Measurements from ENCODE around the gene OR10P1. TPM values are rescaled to one million over a fixed set of nuclear protein-coding genes. Genes with fewer than 3 reads are reported as not detected.

Gene OR10P1
- total RNA-seq, 1 donor = not detected

DNA sequence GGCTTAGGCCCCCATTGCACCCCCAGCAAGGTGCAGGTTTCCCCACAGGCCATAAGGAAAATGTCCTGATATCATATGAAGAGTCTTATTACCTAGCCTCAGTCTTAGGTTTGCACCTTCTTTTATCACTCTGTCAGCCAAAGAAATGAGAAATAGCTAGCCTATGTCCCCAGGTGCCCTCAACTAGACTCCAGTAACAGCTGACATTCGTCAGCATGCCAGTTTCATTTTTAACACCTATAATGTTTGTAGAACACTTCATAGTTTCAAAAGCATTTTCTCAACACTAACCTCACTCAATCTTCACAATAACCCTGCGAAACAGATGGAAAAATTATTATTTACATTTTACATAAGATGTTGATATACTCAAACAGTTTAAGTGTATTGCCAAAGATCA lies 24.0 kb upstream of the OR10P1 start:
- H3K36me3 ChIP-seq (ENCODE audit: insufficient read depth, low read length) = no peaks in the 10 kb centered on the region
- H3K27ac ChIP-seq (ENCODE audit: low read depth, low read length) = no peak overlapping the region
- no peak for DNase-seq (ENCODE audit: insufficient read length, low spot score, missing footprints)
- no peaks in the 10 kb centered on the region for H3K27me3 ChIP-seq (ENCODE audit: insufficient read depth, low read length)
- H3K4me1 ChIP-seq (ENCODE audit: insufficient read depth, low read length) = no peaks in the 10 kb centered on the region
- no peaks in the 10 kb centered on the region for H4K20me1 ChIP-seq (ENCODE audit: insufficient read depth, low read length)
- H3K4me3 ChIP-seq (ENCODE audit: insufficient read depth, low read length) = no peak overlapping the region
- H3K9me3 ChIP-seq (ENCODE audit: low read depth, low read length) = no peaks in the 10 kb centered on the region
- TF ChIP-seq, protein P1, sequence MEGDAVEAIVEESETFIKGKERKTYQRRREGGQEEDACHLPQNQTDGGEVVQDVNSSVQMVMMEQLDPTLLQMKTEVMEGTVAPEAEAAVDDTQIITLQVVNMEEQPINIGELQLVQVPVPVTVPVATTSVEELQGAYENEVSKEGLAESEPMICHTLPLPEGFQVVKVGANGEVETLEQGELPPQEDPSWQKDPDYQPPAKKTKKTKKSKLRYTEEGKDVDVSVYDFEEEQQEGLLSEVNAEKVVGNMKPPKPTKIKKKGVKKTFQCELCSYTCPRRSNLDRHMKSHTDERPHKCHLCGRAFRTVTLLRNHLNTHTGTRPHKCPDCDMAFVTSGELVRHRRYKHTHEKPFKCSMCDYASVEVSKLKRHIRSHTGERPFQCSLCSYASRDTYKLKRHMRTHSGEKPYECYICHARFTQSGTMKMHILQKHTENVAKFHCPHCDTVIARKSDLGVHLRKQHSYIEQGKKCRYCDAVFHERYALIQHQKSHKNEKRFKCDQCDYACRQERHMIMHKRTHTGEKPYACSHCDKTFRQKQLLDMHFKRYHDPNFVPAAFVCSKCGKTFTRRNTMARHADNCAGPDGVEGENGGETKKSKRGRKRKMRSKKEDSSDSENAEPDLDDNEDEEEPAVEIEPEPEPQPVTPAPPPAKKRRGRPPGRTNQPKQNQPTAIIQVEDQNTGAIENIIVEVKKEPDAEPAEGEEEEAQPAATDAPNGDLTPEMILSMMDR (IDR thresholded peaks at IDR 0.05; ENCODE audit: extremely low read depth, low read depth, low read length) = no peak
- H3K4me2 ChIP-seq (ENCODE audit: insufficient read depth, low read length) = no peak overlapping the region
- H3K79me2 ChIP-seq (ENCODE audit: insufficient read depth, low read length) = no peaks in the 10 kb centered on the region
- no peak overlapping the region for H2AFZ ChIP-seq (ENCODE audit: low read length)

DNA sequence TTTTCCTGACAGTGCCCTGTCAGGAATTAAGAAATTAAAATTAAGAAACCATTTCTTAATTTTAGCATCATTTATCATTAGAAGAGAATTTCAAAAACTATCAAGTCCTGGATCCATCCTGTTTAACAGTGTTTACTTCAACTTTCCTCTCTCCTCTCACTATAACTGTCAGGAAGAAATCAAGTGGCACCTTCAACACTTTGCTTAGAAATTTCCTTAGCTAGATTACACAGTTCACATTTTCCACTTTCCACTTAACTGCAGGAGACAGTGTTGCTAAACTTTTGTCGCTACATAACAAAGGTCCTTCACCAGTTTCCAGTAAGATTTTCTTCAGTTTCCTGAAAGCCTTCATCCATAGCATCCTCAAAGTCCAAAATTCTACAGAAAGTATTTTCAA lies 21.9 kb upstream of the OR10P1 start:
- TF ChIP-seq, protein P1 (IDR thresholded peaks at IDR 0.05; ENCODE audit: extremely low read depth, low read depth, low read length) = no peak

DNA sequence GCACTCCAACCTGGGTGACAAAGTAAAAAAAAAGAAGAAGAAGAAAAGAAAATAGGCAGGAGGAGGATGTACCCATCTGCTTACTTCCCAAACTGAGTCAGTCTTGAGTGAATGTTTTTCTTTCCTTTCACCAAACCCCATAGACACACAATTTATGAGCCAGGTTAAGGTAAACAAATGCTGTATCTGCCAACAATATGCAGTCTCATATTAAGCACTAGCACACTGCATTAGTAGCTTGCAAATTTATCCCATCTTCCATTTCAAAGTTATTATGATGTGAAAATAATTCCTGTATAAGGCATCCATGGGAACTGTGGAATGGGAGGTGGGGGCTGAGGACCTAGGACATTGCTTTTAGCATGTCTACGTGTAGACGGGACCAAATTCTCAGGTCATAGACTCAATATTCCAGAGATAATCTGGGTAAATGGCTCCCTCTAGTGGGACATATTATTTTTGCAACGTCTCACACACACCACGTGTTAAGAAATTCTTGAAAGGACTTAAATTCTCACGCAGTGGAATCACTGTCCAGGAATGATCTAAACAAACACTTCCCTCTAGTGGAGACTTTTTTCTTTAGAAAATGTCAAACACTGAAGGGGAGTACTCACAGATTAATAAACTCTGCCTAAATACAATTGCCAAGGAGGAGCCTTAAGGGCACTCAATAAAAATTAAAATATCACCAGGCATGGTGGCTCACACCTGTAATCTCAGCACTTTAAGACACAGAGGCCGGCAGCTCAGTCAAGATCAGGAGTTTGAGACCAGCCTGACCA lies 17.1 kb upstream of the OR10P1 start:
- Histone ChIP-seq H3K79me2 (ENCODE audit: insufficient read depth, low read length) (no peaks in the 10 kb centered on the region), H4K20me1 (ENCODE audit: insufficient read depth, low read length) (no peaks in the 10 kb centered on the region), H3K27ac (ENCODE audit: low read depth, low read length) (no peak overlapping the region), H3K4me1 (ENCODE audit: insufficient read depth, low read length) (no peaks in the 10 kb centered on the region), H3K36me3 (ENCODE audit: insufficient read depth, low read length) (no peaks in the 10 kb centered on the region), H3K4me3 (ENCODE audit: insufficient read depth, low read length) (no peak overlapping the region), H2AFZ (ENCODE audit: low read length) (no peak overlapping the region), H3K9me3 (ENCODE audit: low read depth, low read length) (no peaks in the 10 kb centered on the region), H3K27me3 (ENCODE audit: insufficient read depth, low read length) (peaks cover 11% of the 10 kb centered on the region), H3K4me2 (ENCODE audit: insufficient read depth, low read length) (no peak overlapping the region)
- peak; percentile 93 for DNase-seq (ENCODE audit: insufficient read length, low spot score, missing footprints)
- TF ChIP-seq, protein P1 (IDR thresholded peaks at IDR 0.05; ENCODE audit: extremely low read depth, low read depth, low read length) = peak; percentile 91

More for the DNA sequence above, 21.9 kb upstream of the OR10P1 start:
- Histone ChIP-seq H4K20me1 (ENCODE audit: insufficient read depth, low read length) (no peaks in the 10 kb centered on the region), H2AFZ (ENCODE audit: low read length) (no peak overlapping the region), H3K4me1 (ENCODE audit: insufficient read depth, low read length) (no peaks in the 10 kb centered on the region), H3K4me3 (ENCODE audit: insufficient read depth, low read length) (no peak overlapping the region), H3K36me3 (ENCODE audit: insufficient read depth, low read length) (no peaks in the 10 kb centered on the region), H3K4me2 (ENCODE audit: insufficient read depth, low read length) (no peak overlapping the region), H3K79me2 (ENCODE audit: insufficient read depth, low read length) (no peaks in the 10 kb centered on the region), H3K27ac (ENCODE audit: low read depth, low read length) (no peak overlapping the region), H3K9me3 (ENCODE audit: low read depth, low read length) (no peaks in the 10 kb centered on the region), H3K27me3 (ENCODE audit: insufficient read depth, low read length) (no peaks in the 10 kb centered on the region)
- DNase-seq (ENCODE audit: insufficient read length, low spot score, missing footprints) = no peak

DNA sequence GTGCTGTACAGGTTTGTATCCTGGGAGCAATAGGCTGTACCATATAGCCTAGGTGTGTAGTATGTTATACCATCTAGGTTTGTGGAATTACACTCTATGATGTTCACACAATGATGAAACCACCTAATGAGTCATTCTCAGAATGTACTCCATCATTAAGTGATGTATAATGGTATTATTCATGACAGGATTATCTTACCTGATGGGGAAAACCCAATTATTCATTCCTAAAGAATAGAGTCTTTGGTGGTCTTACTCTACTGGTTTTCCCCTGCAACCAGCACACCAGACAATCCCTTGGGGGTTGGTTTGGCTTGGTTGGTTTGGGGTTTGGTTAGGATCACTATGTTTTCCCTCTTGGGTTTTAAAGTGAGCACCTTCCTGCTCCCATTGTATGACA lies 12.6 kb upstream of the OR10P1 start:
- Histone ChIP-seq H3K27ac (ENCODE audit: low read depth, low read length) (no peak overlapping the region), H2AFZ (ENCODE audit: low read length) (no peak overlapping the region), H4K20me1 (ENCODE audit: insufficient read depth, low read length) (no peaks in the 10 kb centered on the region), H3K27me3 (ENCODE audit: insufficient read depth, low read length) (peaks cover 20% of the 10 kb centered on the region), H3K79me2 (ENCODE audit: insufficient read depth, low read length) (no peaks in the 10 kb centered on the region), H3K4me2 (ENCODE audit: insufficient read depth, low read length) (no peak overlapping the region), H3K9me3 (ENCODE audit: low read depth, low read length) (no peaks in the 10 kb centered on the region), H3K4me3 (ENCODE audit: insufficient read depth, low read length) (no peak overlapping the region), H3K4me1 (ENCODE audit: insufficient read depth, low read length) (no peaks in the 10 kb centered on the region), H3K36me3 (ENCODE audit: insufficient read depth, low read length) (no peaks in the 10 kb centered on the region)
- no peak for DNase-seq (ENCODE audit: insufficient read length, low spot score, missing footprints)
- TF ChIP-seq, protein P1 (IDR thresholded peaks at IDR 0.05; ENCODE audit: extremely low read depth, low read depth, low read length) = no peak

Measured in osteoblast (primary cell).